GM08714 (cell line): ENCODE results near the gene AJM1.
"Not testable (repeated sequence)": the region's sequence is repeated elsewhere in the genome, so short reads cannot be mapped to it uniquely, and the experiment has no call there.

Source experiments
- H3K4me3 ChIP-seq: fragments of 200-500 bp; sonication (Bioruptor generic); 2 replicates; pipeline ENCODE4 v1.5.1; 2014; ENCODE audit warnings: mild to moderate bottlenecking, low read length, inconsistent platforms
- ZNF274 ChIP-seq: IDR thresholded peaks from 2 replicates; pipeline ENCODE4 v1.6.1; 2012; ENCODE audit warnings: mild to moderate bottlenecking, low read depth, low read length

Gene AJM1

GRCh38 chr9:136860933-136861873 is 18.9 kb downstream of the AJM1 start:
- no peak for TF ChIP-seq ZNF274
- H3K4me3 ChIP-seq = no peak overlapping the region

- H3K4me3 ChIP-seq = no peak overlapping the region
- no peak for TF ChIP-seq ZNF274
Measured at GRCh38 chr9:136861874-136862457, 19.7 kb downstream of the AJM1 start.

GRCh38 chr9:136862849-136863622 is 20.8 kb downstream of the AJM1 start:
- no peak for TF ChIP-seq ZNF274
- no peak overlapping the region for H3K4me3 ChIP-seq

GRCh38 chr9:136863623-136864273 is 21.5 kb downstream of the AJM1 start:
- no peak overlapping the region for H3K4me3 ChIP-seq
- TF ChIP-seq ZNF274 = no peak

GRCh38 chr9:136865041-136865767 is 22.9 kb downstream of the AJM1 start:
- no peak for TF ChIP-seq ZNF274
- H3K4me3 ChIP-seq = peak overlapping the region; percentile 83

GRCh38 chr9:136865768-136866103 is 23.5 kb downstream of the AJM1 start:
- H3K4me3 ChIP-seq = peak overlapping the region; percentile 83
- TF ChIP-seq ZNF274 = no peak

GRCh38 chr9:136866898-136867421 is 24.7 kb downstream of the AJM1 start:
- peak overlapping the region; percentile 75 for H3K4me3 ChIP-seq

GRCh38 chr9:136867480-136867879 is 25.2 kb downstream of the AJM1 start:
- TF ChIP-seq ZNF274 = no peak
- no peak overlapping the region for H3K4me3 ChIP-seq

- no peak overlapping the region for H3K4me3 ChIP-seq
- no peak for TF ChIP-seq ZNF274
Measured at GRCh38 chr9:136867917-136868316, 25.6 kb downstream of the AJM1 start.

GRCh38 chr9:136868644-136869043 is 26.4 kb downstream of the AJM1 start:
- no peak overlapping the region for H3K4me3 ChIP-seq
- TF ChIP-seq ZNF274 = no peak

- H3K4me3 ChIP-seq = not testable (repeated sequence)
Measured at GRCh38 chr9:136869611-136870010, 27.3 kb downstream of the AJM1 start.

- no peak for TF ChIP-seq ZNF274
- H3K4me3 ChIP-seq = no peak overlapping the region
Measured at GRCh38 chr9:136875155-136875554, 32.9 kb downstream of the AJM1 start.

- H3K4me3 ChIP-seq = no peak overlapping the region
- TF ChIP-seq ZNF274 = no peak
Measured at GRCh38 chr9:136876476-136876875, 34.2 kb downstream of the AJM1 start.
